DND-41 (cell line): ENCODE data around the gene IQSEC1.

Experiments used
- EZH2 ChIP-seq: IDR thresholded peaks from 3 replicates; pipeline ENCODE4 v1.6.1; 2012; ENCODE audit warnings: borderline replicate concordance, low read depth, mild to moderate bottlenecking, moderate library complexity, low read length, inconsistent platforms; ENCODE audit not compliant: severe bottlenecking
- TF ChIP-seq, protein P1 (sequence below): IDR thresholded peaks from 2 replicates; pipeline ENCODE4 v1.5.1; 2012; ENCODE audit warnings: borderline replicate concordance, low read length, moderate library complexity, mild to moderate bottlenecking; ENCODE audit not compliant: poor library complexity, severe bottlenecking; ENCODE audit errors: extremely low read depth

DNA sequence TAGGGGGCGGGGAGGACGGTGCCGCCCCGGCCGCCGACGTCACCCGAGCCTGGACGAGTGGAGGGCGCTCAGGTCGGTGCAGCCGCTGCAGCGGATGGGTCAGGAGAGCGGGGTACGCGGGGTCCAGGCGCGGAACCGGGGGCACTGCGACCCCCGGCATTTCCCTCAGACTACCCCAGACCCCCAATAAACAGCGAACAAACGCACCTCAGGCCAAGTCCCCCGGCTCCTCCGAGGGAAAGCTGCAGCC lies 78.9 kb downstream of the IQSEC1 start:
- TF ChIP-seq, protein P1, sequence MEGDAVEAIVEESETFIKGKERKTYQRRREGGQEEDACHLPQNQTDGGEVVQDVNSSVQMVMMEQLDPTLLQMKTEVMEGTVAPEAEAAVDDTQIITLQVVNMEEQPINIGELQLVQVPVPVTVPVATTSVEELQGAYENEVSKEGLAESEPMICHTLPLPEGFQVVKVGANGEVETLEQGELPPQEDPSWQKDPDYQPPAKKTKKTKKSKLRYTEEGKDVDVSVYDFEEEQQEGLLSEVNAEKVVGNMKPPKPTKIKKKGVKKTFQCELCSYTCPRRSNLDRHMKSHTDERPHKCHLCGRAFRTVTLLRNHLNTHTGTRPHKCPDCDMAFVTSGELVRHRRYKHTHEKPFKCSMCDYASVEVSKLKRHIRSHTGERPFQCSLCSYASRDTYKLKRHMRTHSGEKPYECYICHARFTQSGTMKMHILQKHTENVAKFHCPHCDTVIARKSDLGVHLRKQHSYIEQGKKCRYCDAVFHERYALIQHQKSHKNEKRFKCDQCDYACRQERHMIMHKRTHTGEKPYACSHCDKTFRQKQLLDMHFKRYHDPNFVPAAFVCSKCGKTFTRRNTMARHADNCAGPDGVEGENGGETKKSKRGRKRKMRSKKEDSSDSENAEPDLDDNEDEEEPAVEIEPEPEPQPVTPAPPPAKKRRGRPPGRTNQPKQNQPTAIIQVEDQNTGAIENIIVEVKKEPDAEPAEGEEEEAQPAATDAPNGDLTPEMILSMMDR = no peak
- TF ChIP-seq EZH2 = no peak
